Measurements from ENCODE around the gene ZNRF3. TPM values are rescaled to one million over a fixed set of nuclear protein-coding genes. Genes with fewer than 3 reads are reported as not detected.

ZNRF3 gene
- total RNA-seq, 2 donors from 2014 or later, result 5.9 to 12.2 TPM

DNA sequence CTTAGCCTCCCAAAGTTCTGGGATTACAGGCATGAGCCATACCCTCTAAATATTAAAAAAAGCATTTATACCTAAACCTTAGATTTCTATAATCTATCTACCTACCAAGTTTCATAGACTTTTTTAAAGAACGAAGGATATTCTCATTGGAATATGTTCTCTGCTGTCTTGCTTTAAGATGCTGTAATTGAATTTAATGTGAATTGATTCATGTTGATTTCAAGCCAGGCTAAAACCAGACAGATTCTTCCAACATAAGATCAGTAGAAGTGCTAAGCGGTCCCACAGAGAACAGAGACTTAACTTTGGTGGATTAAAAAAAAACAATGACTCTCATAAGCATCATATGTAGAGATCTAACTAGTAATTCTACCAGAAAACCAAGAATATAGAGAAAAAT is 203.6 kb downstream of the ZNRF3 start:
- H3K9ac ChIP-seq (ENCODE audit: low read depth in 2 of 2, low read length in 2 of 2), result no peak overlapping the region
- no peak for TF ChIP-seq CTCF (IDR thresholded peaks at IDR 0.05)
- H3K36me3 ChIP-seq, result no peaks in the 10 kb centered on the region
- H3K27ac ChIP-seq, result no peak overlapping the region
- no peak overlapping the region for H3K4me3 ChIP-seq
- DNase-seq, result no peak
- no peaks in the 10 kb centered on the region for H3K27me3 ChIP-seq
- intact Hi-C loops (cut with DNase I), result no loop called here
- no peaks in the 10 kb centered on the region for H3K4me1 ChIP-seq
- no peaks in the 10 kb centered on the region for H3K9me3 ChIP-seq

- TF ChIP-seq CTCF (IDR thresholded peaks at IDR 0.05), result no peak
- Histone ChIP-seq H3K9ac (ENCODE audit: low read depth in 2 of 2, low read length in 2 of 2) (no peak overlapping the region), H3K27ac (no peak overlapping the region), H3K36me3 (no peaks in the 10 kb centered on the region), H3K4me3 (no peak overlapping the region), H3K9me3 (no peaks in the 10 kb centered on the region), H3K4me1 (no peaks in the 10 kb centered on the region), H3K27me3 (no peaks in the 10 kb centered on the region)
- DNase-seq, result no peak
- intact Hi-C loops (cut with DNase I), result no loop called here
Observed at GRCh38 chr22:29088809-29089208, 205.4 kb downstream of the ZNRF3 start.

- H3K36me3 ChIP-seq, result no peaks in the 10 kb centered on the region
- no peaks in the 10 kb centered on the region for H3K9me3 ChIP-seq
- intact Hi-C loops (cut with DNase I), result no loop called here
- no peak overlapping the region for H3K9ac ChIP-seq (ENCODE audit: low read depth in 2 of 2, low read length in 2 of 2)
- H3K4me3 ChIP-seq, result no peak overlapping the region
- TF ChIP-seq CTCF (IDR thresholded peaks at IDR 0.05), result no peak
- no peaks in the 10 kb centered on the region for H3K27me3 ChIP-seq
- no peaks in the 10 kb centered on the region for H3K4me1 ChIP-seq
- no peak overlapping the region for H3K27ac ChIP-seq
- DNase-seq, result no peak
Observed at GRCh38 chr22:29089507-29089906, 206.1 kb downstream of the ZNRF3 start.

DNA sequence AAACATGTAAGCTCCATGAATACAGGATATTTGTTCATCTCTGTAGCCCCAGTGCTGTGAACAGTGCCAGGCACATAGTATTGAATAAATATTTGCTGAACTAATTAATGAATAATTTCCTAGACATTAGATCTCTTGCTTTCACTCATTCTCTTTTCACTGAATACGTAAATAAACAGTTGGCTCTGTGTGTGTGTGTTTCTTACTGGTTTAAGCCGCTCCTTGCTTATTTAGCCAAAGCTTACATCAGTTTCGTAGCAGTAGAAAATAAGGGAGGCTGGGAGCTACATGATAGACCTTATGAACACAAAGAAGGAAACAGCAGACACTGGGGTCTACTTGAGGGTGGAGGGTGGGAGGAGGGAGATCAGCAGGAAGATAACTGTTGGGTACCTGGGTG is 206.7 kb downstream of the ZNRF3 start:
- Histone ChIP-seq H3K36me3 (no peaks in the 10 kb centered on the region), H3K27ac (no peak overlapping the region), H3K4me1 (no peaks in the 10 kb centered on the region), H3K4me3 (no peak overlapping the region), H3K9me3 (no peaks in the 10 kb centered on the region), H3K9ac (ENCODE audit: low read depth in 2 of 2, low read length in 2 of 2) (no peak overlapping the region), H3K27me3 (no peaks in the 10 kb centered on the region)
- no peak for TF ChIP-seq CTCF (IDR thresholded peaks at IDR 0.05)
- DNase-seq, result no peak
- intact Hi-C loops (cut with DNase I), result no loop called here

- TF ChIP-seq CTCF (IDR thresholded peaks at IDR 0.05), result no peak
- H3K27ac ChIP-seq, result no peak overlapping the region
- H3K4me1 ChIP-seq, result no peaks in the 10 kb centered on the region
- DNase-seq, result no peak
- H3K4me3 ChIP-seq, result no peak overlapping the region
- no peak overlapping the region for H3K9ac ChIP-seq (ENCODE audit: low read depth in 2 of 2, low read length in 2 of 2)
- intact Hi-C loops (cut with DNase I), result no loop called here
- H3K36me3 ChIP-seq, result no peaks in the 10 kb centered on the region
- no peaks in the 10 kb centered on the region for H3K9me3 ChIP-seq
- H3K27me3 ChIP-seq, result no peaks in the 10 kb centered on the region
Observed at GRCh38 chr22:29092243-29092642, 208.9 kb downstream of the ZNRF3 start.

DNA sequence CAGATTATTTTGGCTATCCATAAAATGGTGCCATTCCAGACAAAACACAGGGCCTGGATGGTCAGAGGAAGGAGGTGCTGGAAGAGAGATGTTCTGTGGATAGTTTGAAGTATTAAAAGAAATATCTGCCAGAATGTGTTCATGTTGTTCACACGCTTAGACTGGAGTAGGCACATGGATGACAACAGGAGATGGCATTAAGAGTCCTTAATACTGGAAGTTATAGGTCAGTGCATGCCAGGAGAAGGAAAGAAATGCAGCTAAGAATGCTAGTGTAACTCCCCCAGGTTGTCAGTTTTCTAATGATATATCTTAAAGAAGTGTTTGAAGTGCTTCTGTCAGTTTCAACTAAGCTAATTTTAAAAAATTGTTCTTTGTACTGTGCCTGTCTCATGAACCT is 209.7 kb downstream of the ZNRF3 start:
- Histone ChIP-seq H3K9me3 (no peaks in the 10 kb centered on the region), H3K27ac (no peak overlapping the region), H3K27me3 (no peaks in the 10 kb centered on the region), H3K9ac (ENCODE audit: low read depth in 2 of 2, low read length in 2 of 2) (no peak overlapping the region), H3K36me3 (no peaks in the 10 kb centered on the region), H3K4me3 (no peak overlapping the region), H3K4me1 (no peaks in the 10 kb centered on the region)
- no peak for TF ChIP-seq CTCF (IDR thresholded peaks at IDR 0.05)
- intact Hi-C loops (cut with DNase I), result no loop called here
- DNase-seq, result no peak
